ENCODE measurements around the gene NKX6-2.
"Not testable (repeated sequence)": the region's sequence is repeated elsewhere in the genome, so short reads cannot be mapped to it uniquely, and the experiment has no call there.

The NKX6-2 gene

DNA sequence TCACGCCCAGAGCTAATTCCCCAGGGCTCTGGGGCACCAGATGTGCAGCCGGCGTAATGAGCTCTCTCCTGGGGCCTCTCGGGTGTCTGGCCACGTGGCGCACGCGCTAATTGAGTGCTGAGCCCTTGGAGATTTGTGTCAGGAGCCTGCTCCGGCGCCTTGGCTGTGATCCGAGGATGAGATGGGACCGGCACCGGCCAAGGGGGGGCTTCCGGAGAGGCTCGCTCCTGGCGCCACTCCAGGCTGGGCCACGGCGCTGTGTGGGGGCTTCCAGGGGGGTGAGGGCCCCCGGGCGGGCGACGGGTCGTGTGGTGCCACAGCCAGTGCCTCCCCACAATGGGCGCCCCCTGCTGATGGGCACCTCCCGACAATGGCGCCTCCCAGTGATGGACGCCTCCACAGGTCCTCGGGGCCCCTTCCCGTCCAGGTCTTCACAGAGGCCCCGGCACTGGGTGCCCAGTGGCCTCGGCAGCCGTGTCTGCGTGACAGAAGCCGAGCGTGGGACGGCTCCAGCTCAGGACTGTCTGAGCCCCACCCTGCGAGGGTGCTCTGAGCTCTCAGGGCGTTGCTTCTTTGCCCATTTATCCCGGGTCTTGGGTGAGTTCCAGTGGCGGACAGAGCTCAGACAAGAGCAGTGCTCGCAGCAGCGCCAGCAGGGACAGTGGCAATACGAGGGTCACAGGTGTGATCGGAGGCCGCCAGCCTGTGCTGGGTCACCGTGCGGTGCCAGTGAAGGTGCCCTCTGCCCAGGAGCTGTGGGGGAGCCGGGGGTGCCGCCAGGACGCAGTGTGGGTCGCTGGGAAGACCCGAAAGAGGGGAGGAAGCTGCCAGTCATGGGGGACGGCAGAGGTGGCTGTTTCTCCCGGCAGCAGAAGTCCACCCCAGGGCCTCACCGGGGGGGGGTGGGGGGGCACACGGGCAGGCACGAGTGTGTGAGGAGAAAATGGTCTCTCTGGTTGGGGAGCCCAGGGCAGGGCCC lies 8.2 kb upstream of the NKX6-2 start:
- DNase-seq, result no peak

DNA sequence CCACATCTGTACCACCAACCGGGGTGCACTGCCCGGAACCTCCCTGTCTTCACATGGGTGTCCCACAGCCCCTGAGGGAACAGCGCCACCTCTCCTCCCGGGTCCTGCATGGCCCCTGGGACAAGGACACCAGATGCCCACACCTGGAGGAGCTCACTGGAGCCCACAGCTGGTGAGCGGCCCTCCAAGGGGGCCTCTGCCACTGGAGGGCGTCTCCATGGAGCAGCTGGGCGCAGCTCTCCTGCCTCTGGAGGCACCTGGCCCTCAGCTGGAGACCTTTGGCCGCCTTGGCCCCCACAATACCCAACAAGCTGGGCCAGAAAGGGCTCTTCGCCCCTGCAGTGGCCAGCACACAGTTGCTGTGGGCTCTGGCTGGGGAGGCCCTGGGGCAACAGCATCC lies 7.3 kb upstream of the NKX6-2 start:
- no peak for DNase-seq

DNA sequence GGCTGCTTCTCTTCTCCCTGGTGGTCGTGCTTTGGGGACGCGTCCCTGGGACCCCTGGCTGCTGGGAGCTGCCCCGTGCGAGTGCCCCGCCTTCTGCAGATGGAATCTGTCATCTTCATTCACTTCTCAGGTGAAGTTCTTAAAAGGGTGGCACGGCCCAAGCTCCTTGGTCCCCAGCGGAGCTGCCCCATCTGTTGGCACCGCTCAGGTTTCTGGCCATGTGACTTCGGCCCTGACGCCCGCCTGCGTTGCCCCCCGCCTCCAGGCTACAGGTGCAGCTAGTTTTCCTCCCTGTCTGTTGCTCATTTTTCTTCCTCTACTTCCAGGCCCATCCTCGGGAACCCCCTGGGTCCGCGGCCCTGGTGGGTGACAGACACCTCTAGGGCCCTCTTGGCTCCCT lies 6.8 kb upstream of the NKX6-2 start:
- no peak for DNase-seq

DNA sequence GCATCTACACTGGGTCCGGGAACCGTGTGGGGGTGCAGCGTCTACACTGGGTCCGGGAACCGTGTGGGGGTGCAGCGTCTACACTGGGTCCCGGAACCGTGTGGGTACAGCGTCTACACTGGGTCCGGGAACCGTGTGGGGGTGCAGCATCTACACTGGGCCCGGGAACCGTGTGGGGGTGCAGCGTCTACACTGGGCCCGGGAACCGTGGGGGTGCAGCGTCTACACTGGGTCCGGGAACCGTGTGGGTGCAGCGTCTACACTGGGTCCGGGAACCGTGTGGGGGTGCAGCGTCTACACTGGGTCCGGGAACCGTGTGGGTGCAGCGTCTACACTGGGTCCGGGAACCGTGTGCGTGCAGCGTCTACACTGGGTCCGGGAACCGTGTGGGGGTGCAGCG lies 6.2 kb upstream of the NKX6-2 start:
- DNase-seq, result not testable (repeated sequence)

DNA sequence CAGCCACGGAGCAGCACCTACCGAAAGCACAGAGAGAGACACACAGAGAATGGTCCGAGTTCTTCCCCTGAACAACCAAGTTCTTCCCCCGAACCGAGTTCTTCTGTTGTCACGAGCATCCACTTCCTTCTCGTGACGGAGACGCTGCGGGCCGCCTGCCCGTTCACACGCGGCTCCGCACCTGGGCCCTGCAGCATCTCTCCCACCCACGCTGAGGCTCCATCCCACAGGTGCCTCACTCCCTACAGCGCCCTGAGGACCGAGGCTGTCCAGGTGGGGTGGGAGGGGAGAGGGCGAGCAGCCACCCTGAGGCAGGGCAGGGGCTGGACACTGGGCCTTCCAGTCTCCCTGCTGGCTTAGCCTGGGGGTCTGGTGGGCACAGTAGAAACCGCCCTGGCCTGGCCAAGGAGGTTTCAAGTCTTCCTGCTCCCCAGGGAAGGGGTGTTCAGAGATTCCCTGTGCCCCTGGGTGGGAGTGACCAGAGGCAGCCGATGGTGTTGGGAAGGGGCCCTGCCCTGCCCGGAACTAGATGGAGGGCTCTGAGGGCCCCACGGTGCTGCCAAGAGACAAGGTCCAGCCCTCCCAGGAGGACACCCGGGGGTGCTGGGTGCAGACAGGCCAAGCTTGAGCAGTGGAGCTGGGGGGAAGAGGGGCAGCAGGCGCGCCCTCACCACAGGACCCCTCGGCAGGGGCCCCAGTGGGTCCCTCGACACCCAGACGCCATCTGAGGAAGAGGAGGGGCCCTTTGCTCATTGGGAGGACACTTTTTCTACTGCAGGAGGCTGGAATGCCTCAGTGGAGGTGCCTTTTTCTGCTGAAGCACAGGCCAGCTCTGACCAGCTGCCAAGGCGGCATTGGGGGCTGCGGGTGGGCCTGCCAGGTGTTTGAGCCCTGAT lies 5.2 kb upstream of the NKX6-2 start:
- DNase-seq, result no peak

DNA sequence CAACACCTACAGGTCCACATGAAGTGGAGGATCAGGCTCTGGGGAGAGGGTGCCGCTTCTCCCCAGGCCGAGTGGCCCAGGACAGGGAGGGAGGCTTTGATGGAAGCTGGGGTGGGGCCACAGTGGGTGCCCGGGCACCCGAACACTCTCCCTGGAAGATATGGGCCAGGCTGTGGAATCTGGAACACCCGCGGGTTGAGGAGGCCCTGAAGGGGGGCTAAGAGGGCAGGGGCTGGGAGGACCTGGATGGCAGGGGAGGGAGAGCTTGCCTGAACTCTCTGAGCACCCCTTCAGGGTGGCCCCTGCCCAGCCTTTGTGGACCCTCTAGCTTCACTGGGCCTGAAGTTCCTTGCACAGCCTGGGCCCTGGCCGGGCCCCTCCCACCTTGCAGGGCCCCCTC lies 4.5 kb upstream of the NKX6-2 start:
- no peak for DNase-seq

DNA sequence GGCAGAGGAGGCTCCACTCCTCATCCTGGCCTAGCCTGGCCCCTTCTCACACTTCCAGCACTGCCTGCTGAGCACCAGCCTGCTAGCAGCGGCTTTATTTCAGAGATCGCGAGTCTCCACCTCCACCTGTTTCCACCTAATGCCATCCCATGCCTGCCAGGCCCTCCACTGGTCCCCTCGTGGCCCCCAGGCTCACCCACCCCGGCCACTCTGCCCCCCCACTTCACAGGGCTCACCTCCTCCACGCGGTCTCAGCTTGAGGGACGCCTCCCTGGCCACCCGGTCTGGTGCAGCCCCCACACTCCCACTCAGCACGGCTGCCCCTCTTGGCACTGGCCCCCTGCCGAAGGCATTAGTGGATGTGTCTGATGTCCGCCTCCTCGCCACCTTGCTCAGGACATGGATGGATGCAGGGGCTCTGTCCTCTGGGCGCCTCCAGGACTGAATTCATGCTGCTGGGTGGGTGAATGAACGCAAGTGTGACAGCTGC lies 3.8 kb upstream of the NKX6-2 start:
- DNase-seq, result no peak

DNA sequence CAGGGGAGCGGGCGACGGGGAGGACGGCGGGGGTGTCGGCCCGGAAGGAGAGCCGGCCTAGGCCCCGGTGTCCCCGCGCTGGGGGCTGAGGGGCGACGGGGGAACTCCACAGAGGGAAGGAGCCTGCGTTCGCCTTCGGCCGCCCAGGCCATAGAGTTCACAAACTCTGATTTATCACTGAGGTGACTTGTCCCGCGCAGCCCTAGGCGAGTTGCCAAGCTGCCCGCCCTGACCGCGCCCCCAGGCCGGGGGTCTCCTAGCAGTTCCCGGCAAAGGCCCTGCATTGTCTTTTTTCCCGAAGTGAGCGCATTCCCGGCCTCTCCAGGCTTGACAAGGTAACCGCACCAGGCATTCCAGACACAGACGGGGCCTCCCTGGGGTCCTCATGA lies 2.9 kb upstream of the NKX6-2 start:
- no peak for DNase-seq

DNA sequence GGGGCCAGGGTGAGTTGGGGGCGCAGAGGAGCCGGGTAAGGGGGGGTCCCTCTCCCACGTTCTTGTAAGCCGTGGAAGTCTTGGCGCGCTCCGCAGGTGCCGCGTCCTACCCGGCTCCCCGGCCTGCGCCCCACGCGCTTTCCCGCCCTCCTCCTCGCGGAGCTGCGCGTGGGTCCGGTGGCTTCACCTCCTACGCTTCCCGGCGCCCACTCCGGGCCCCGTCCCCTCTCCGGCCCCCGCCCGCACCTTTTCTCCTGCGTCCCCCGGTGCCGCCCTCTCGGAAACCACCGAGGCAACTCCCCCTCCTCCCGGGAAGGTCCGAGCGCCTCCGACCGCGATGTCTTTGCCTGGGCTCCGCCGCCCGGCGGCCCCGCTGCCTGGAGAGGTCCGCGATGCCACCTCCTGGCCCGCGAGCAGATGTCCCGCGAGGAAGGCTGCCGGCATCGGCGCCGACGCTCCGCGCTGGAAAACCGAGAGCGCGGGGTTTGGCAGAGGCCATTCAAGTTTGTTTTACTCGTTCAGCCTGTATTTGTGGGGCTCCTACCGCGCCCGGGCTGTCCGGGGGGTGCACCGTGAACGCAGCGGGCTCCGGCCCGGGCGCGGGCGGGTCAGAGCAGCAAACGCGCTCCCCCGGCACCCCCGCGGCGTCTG lies 2.4 kb upstream of the NKX6-2 start:
- DNase-seq, result no peak

DNA sequence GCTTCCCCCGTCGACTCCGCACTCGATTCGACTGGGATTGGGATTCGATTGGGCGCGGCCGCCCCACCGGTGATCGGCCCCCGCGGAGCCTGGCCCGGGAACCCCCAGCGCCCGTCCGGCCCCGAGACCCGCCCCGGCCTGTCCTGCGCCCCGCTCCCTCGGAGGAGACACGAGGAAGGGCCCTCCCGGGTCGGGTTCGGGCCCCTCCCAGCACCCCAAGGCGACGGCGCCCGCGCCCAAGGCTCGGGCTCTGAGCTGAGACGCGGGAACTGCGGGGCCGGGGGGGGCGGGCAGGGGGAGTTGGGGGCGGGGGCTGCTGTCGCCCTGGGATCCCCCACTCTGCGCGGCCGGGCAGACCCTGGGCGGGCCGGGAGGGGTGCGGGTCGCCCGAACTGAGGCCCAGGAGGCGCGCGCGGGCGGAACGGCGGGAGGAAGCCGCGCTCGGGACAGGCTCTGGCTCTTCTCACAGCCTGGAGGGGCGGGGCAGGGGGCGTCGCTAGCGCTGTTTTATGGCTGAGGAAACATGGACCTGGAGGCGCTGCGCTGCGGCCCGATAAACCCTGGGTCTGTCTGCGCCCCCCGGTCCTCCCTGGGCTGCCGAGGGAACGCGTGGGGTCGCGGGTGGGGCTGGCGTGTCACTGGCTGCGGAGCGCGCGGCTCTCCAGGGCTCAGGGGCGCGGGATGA lies 1.7 kb upstream of the NKX6-2 start:
- no peak for DNase-seq

DNA sequence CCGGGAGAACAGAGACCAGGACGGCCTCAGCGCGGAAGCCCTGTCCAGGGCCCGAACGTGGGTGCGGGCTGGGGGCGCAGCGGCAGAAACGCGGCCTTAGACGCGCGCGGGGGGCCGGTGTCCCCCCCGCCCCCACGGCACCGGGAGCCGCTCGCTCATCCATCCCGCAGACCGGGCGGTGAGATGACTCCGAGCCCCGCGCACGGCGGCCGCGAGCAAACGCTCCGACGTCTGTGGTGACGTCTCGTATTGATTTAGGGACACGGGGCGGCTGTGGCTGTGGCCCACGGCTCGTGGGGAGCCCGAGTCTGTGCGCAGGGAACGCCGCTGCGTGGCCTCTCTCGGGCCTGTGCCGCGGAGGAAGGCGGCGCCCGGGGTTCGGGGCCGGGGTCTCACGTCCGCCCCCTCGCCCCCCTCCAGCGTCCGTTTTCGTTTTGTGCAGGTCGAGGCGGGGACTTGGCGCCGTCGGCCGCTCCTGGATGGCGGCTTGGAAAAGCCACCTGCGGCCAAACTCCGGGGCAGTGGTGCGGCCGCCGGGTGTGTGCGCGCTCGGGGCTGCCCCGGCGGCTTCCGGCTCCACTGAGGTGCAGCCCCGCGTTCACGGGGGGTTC lies 1.0 kb upstream of the NKX6-2 start:
- no peak for DNase-seq

DNA sequence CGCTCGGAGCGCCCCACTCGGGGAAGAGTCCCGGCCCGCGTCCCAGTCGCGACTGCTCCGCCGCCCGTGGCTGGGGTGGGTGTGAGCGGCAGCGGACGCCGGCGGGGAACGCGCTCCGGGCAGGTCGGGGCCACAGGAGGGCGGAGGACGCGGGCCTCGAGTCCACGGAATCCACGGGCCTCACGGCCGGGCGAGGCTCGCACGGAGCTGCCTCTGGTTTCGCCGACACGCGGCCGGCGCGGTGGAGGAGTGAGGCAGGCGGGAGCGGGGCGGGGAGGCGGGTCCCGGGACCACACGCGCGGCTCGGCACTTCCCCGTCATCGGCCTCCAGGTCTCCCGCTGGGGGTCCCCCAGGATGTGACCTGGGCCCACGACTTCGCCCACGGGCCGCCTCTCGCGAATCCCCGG lies 533 bp upstream of the NKX6-2 start:
- no peak for DNase-seq

DNA sequence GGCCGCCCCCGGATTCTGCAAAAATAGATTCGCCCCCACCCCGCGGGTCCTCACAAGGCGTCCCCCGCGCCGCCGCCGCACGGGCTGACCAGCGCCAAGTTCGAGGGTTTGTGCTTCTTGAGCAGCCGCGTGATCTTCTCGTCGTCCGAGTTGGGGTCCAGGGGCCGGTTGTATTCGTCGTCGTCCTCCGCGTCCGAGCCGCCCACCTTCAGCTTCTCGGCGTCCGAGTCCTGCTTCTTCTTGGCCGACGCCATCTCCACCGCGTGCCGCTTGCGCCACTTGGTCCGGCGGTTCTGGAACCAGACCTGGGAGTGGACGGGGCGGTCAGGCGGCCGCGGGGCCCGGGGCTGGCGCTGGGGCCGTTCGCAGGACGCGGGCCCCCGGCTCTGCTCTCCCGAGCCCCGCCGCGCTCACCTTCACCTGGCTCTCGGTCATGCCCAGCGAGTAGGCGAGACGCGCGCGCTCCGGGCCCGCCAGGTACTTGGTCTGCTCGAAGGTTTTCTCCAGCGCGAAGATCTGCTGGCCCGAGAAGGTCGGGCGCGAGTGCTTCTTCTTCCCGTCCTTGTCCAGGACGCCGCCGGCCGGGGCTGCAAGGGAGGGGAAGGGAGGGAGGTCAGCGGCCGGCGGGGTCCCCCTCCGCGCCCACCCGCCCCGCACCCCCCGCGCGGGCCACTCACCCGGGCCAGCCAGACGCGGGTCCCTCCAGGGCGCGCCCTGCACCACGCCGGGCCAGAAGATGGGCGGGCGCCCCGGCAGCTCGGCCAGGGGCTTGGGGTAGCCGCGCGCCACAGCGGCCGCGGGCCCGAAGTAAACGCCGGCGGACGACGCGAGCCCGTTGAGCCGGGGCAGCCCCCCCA lies 853 bp downstream of the NKX6-2 start:
- DNase-seq, result no peak

DNA sequence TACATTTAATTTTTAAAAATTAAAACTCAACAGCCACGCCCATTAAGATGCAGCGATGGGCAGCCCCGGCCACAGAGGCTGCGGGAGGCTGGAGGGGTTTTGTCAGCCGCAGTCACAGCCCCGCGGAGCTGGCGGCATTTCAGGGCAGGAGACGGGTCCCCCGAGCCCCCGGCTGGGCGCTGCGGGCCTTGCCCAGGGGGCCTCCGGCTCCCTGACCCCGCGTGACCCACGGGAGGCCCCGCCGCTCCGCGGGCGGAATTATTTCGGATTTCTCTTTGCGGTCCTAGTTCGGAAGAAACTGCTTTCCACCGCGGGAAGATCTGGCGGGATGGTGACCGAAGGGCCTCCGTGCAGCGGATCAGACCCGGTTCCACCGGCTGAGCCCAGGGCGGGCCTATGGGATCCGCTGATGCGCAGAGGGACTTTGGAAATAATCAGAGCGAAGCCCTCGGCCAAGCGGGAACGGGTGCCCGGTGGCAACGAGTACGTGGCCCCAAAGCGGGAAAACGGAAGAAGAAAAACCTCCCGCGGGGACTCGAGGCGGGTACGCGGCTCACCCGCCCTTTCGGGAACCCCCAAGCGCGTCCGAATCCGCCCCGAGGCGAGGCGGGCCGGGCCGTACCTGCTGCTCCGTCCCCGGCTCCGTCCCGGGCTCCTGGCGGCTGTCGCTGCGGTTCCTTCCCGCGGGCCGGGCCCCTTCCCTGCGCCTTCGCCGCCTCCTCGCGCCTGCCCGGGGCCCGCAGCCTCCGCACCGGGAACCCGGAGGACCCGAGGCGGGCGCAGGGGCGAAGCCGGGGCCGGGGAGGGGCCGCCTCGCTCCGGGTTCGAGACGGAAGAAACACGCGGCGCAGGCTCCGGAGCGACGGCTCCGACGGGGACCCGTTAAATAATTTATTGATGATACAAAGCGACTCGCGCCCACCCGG lies 1.7 kb downstream of the NKX6-2 start:
- no peak for DNase-seq

DNA sequence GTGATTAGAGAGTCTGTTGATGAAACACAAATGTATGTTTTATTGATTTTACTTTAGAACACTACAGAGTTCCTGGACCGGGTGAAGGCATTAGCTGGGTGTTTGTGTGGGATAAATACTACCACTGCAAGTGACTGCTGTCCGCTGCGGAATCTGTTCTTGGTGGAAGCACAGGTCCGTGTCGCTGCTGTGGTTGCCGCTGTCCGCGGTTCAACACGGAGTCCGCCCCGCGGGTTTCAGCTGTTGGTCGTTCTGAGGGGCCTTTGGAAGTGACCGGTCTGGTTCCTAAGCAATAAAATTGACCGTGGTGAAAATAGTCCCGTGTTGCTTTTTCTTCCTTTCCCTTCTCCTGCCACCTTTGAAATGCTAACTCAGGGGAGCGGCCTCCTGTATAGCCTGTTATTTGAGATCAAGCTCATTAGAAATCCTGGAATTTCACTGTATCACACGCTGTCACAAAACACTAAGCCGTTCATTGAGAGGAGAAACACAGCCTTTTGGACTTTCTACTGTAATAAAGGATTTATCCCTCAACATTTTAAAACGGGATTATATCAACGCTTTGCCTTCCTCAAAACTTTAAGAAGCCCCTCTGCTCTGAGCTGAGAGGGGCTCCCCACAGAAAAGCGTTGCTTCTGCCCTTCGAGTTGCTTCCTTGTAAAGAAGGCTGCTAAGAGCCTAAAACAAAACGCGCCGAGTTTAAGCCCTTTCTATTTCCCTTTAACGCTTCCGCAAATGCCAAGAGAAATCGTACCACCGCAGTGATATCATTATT lies 2.6 kb downstream of the NKX6-2 start:
- no peak for DNase-seq

DNA sequence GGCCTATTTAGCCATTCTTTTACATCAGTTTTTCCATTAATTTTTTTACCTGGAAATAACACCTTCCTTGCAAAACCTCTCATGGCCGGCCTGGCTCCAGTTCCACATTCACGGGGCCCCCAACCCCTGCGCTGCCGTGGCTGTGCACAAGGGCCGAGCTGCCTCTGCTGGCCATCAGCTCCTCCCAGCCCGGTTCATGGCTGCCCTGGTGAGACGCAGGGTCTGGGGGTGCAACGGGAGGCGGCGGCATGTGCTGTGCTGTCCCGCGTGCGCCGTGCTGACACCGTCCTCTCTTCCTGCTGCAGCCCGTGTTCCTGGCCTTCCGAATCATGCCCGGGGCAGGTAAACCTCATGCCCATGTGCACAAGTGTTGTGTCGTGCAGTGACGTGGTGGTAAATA lies 4.4 kb downstream of the NKX6-2 start:
- no peak for DNase-seq

DNA sequence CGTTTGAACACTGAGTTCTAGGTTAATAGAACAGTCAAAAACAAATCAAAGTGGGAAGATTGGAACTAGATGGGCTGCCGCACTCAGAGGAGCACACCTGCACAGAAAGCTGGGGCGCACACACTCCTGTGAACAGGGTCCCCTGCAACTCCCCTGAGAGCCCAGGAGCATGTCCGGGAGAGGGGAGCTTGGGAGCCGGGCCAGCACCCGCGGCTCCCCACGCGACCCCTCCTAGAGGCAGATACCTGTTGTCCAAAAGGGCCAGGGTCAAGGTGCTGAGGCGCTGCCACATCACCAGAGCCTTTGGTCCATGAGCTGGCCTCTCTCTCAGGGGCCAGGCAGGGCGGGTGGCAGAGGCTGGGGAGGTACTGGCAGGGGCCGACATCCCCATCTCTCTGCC lies 5.6 kb downstream of the NKX6-2 start:
- no peak for DNase-seq

DNA sequence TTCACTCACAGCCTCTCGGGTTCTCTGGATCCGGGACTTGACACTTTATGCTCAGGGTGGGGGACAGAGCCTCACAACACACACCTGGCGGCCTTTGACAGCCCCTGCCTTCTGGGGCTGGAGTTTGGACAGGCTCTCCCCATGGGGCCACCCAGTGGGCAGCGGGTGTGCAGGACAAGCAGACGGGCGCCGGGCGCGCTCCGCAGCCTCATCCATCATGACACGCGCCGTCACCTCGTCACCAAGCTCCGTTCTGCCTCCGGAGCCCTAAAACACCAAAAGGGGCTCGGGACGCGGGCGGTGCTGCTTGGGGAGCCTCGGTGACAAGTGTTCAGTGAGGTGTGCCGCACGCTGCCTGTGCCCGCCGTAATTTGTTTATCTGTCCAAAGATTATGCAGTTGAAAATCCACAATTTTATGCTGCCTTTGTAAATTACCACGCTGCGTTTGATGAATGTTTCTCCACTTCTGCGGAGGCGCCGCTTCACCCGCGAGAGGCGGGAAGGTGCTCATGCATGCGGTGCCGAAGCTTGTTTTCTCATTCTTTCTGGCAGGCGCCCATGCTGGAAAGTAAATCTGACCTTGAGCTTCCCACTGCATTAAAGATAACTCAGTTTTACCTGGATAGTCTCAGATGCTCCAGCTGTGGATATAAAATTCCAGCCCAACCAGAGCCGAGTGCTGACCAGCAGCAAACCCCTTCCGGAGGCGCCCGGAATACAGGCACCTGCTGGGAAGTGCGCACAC lies 6.2 kb downstream of the NKX6-2 start:
- no peak for DNase-seq
